Activated CD8-positive, alpha-beta T cell treated with anti-CD3 and anti-CD28 coated beads, Interleukin-2, amount 10 ng/mL, durations not matched to agents 7 days and 5 days (primary cell): ENCODE data around the gene PNKD. TPM values are rescaled to one million over a fixed set of nuclear protein-coding genes. Genes with fewer than 3 reads are reported as not detected.

ENCODE experiments used
- ATAC-seq: fragments of 150-1000 bp; cut with Tn5 transposase; one replicate; pipeline ENCODE4 v1.10.0; 2021; ENCODE audit warnings: moderate library complexity
- CTCF ChIA-PET: fragments of 350-600 bp; sonication (Branson Sonifier 250); formaldehyde crosslinking; loops from one replicate; lab custom pipeline; 2021; ENCODE audit warnings: antibody characterized with exemption; lab: Charles Lee
- POLR2A ChIA-PET: fragments of 350-600 bp; sonication (Branson Sonifier 250); formaldehyde crosslinking; loops from one replicate; lab custom pipeline; 2021; ENCODE audit warnings: antibody characterized with exemption; lab: Charles Lee
- DNase-seq: peaks from one replicate; pipeline ENCODE4 v3.0.0-alpha.2; 2020
- H3K27ac Mint-ChIP-seq: one replicate; pipeline ENCODE4 v1.8.0; 2021; ENCODE audit warnings: mild to moderate bottlenecking, mixed read lengths
- H3K27me3 Mint-ChIP-seq: one replicate; pipeline ENCODE4 v1.8.0; 2021; ENCODE audit warnings: low read depth, mixed read lengths
- H3K36me3 Mint-ChIP-seq: one replicate; pipeline ENCODE4 v1.8.0; 2021; ENCODE audit warnings: low read depth, mixed read lengths
- H3K4me1 Mint-ChIP-seq: one replicate; pipeline ENCODE4 v1.8.0; 2021; ENCODE audit warnings: low read depth, mixed read lengths
- H3K4me3 Mint-ChIP-seq: one replicate; pipeline ENCODE4 v1.8.0; 2021; ENCODE audit warnings: mild to moderate bottlenecking, mixed read lengths
- H3K9me3 Mint-ChIP-seq: one replicate; pipeline ENCODE4 v1.8.0; 2022; ENCODE audit warnings: mixed read lengths; ENCODE audit not compliant: insufficient read depth
- total RNA-seq, 2 experiments: library from RNA; stranded (reverse); gene quantifications; one replicate each; pipeline ENCODE4 v1.2.3, GENCODE V29; 2021

Gene PNKD
- total RNA-seq, 2 experiments from 2014 or later: 36.7 to 37.6 TPM

GRCh38 chr2:218273908-218274249, 3.6 kb downstream of the PNKD start:
- Mint-ChIP-seq H3K27ac (no peak overlapping the region), H3K4me1 (peaks cover 32% of the 10 kb centered on the region), H3K4me3 (no peak overlapping the region), H3K36me3 (peaks cover 49% of the 10 kb centered on the region), H3K27me3 (no peaks in the 10 kb centered on the region), H3K9me3 (no peaks in the 10 kb centered on the region)
- CTCF ChIA-PET: interaction anchor here (0.9 to 7.5 kb wide), 8 partner anchors 11 to 128 kb away, joined by 3 to 158 read pairs (median 4); no protein-coding TSS in a partner anchor
- no peak for DNase-seq
- POLR2A ChIA-PET: interaction anchor here (0.5 to 2.8 kb wide), 3 partner anchors 13 to 20 kb away, joined by 3 to 23 read pairs (median 10); no protein-coding TSS in a partner anchor
- no peak for ATAC-seq

GRCh38 chr2:218274586-218274985, 4.3 kb downstream of the PNKD start:
- CTCF ChIA-PET: interaction anchor here (0.9 to 7.5 kb wide), 8 partner anchors 10 to 122 kb away, joined by 3 to 158 read pairs (median 4); no protein-coding TSS in a partner anchor
- no peaks in the 10 kb centered on the region for H3K27me3 Mint-ChIP-seq
- no peak for ATAC-seq
- no peak for DNase-seq
- POLR2A ChIA-PET: interaction anchor here (0.5 to 2.0 kb wide), 3 partner anchors 12 to 123 kb away, joined by 3 to 10 read pairs (median 3); no protein-coding TSS in a partner anchor
- no peak overlapping the region for H3K27ac Mint-ChIP-seq
- peaks cover 27% of the 10 kb centered on the region for H3K4me1 Mint-ChIP-seq
- no peak overlapping the region for H3K4me3 Mint-ChIP-seq
- no peaks in the 10 kb centered on the region for H3K9me3 Mint-ChIP-seq
- peaks cover 47% of the 10 kb centered on the region for H3K36me3 Mint-ChIP-seq

- ChIA-PET CTCF (interaction anchor here (0.6 to 7.5 kb wide), 8 partner anchors 9 to 121 kb away, joined by 3 to 158 read pairs (median 4); partner anchors contain the start of gene CATIP), POLR2A (interaction anchor here (0.5 to 2.0 kb wide), 4 partner anchors 10 to 1116 kb away, joined by 3 to 10 read pairs (median 4); no protein-coding TSS in a partner anchor)
- H3K27me3 Mint-ChIP-seq: no peaks in the 10 kb centered on the region
- peaks cover 56% of the 10 kb centered on the region for H3K36me3 Mint-ChIP-seq
- H3K4me3 Mint-ChIP-seq: no peak overlapping the region
- no peaks in the 10 kb centered on the region for H3K9me3 Mint-ChIP-seq
- DNase-seq: no peak
- no peak for ATAC-seq
- H3K4me1 Mint-ChIP-seq: peaks cover 27% of the 10 kb centered on the region
- no peak overlapping the region for H3K27ac Mint-ChIP-seq
These were observed 5.2 kb downstream of the PNKD start for GRCh38 chr2:218275371-218276072.

GRCh38 chr2:218276986-218277755, 6.9 kb downstream of the PNKD start:
- Mint-ChIP-seq H3K9me3 (no peaks in the 10 kb centered on the region), H3K27me3 (no peaks in the 10 kb centered on the region), H3K4me3 (no peak overlapping the region), H3K4me1 (peaks cover 13% of the 10 kb centered on the region), H3K27ac (peak overlapping the region; percentile 18), H3K36me3 (peaks cover 57% of the 10 kb centered on the region)
- ChIA-PET POLR2A (interaction anchor here (1.7 kb wide), 1 partner anchor 8 kb away, joined by 4 read pairs; no protein-coding TSS in a partner anchor), CTCF (interaction anchor here (0.8 to 7.5 kb wide), 2 partner anchors 8 to 15 kb away, joined by 5 to 158 read pairs; partner anchors contain the start of gene TMBIM1)
- DNase-seq: no peak
- no peak for ATAC-seq

- DNase-seq (no peak), ATAC-seq (no peak)
- no peaks in the 10 kb centered on the region for H3K27me3 Mint-ChIP-seq
- peak overlapping the region; percentile 18 for H3K27ac Mint-ChIP-seq
- ChIA-PET POLR2A (no interaction called here), CTCF (no interaction called here)
- H3K4me1 Mint-ChIP-seq: peaks cover 6% of the 10 kb centered on the region
- peaks cover 55% of the 10 kb centered on the region for H3K36me3 Mint-ChIP-seq
- H3K4me3 Mint-ChIP-seq: no peak overlapping the region
- H3K9me3 Mint-ChIP-seq: no peaks in the 10 kb centered on the region
These were observed 7.6 kb downstream of the PNKD start for GRCh38 chr2:218277921-218278320.

- Mint-ChIP-seq H3K4me3 (no peak overlapping the region), H3K36me3 (peaks cover 53% of the 10 kb centered on the region), H3K4me1 (peaks cover 8% of the 10 kb centered on the region), H3K9me3 (no peaks in the 10 kb centered on the region), H3K27me3 (no peaks in the 10 kb centered on the region), H3K27ac (no peak overlapping the region)
- ChIA-PET POLR2A (no interaction called here), CTCF (no interaction called here)
- no peak for ATAC-seq
- no peak for DNase-seq
These were observed 8.4 kb downstream of the PNKD start for GRCh38 chr2:218278531-218279360.

- no peaks in the 10 kb centered on the region for H3K27me3 Mint-ChIP-seq
These were observed 10.0 kb downstream of the PNKD start for GRCh38 chr2:218280260-218280870.

GRCh38 chr2:218281449-218281848, 11.1 kb downstream of the PNKD start:
- no peaks in the 10 kb centered on the region for H3K27me3 Mint-ChIP-seq
- CTCF ChIA-PET: interaction anchor here (1.3 to 7.0 kb wide), 2 partner anchors 8 to 10 kb away, joined by 3 to 158 read pairs; partner anchors contain the start of genes AAMP and PNKD

More at GRCh38 chr2:218280260-218280870, 10.0 kb downstream of the PNKD start:
- CTCF ChIA-PET: interaction anchor here (1.3 kb wide), 1 partner anchor 11 kb away, joined by 3 read pairs; no protein-coding TSS in a partner anchor
- Mint-ChIP-seq H3K27ac (peak overlapping the region; percentile 60), H3K4me1 (peaks cover 22% of the 10 kb centered on the region), H3K9me3 (no peaks in the 10 kb centered on the region), H3K36me3 (peaks cover 44% of the 10 kb centered on the region), H3K4me3 (no peak overlapping the region)
- POLR2A ChIA-PET: no interaction called here
- no peak for ATAC-seq
- DNase-seq: no peak

GRCh38 chr2:218282173-218282991, 12.1 kb downstream of the PNKD start:
- ATAC-seq (no peak), DNase-seq (no peak)
- peak overlapping the region; percentile 43 for H3K27ac Mint-ChIP-seq
- peaks cover 42% of the 10 kb centered on the region for H3K4me1 Mint-ChIP-seq
- ChIA-PET CTCF (interaction anchor here (7.0 kb wide), 1 partner anchor 9 kb away, joined by 158 read pairs; the partner anchor contains the start of genes AAMP and PNKD), POLR2A (interaction anchor here (1.0 to 1.4 kb wide), 2 partner anchors 10 to 12 kb away, joined by 3 read pairs; partner anchors contain the start of genes AAMP and PNKD)
- H3K27me3 Mint-ChIP-seq: no peaks in the 10 kb centered on the region
- no peaks in the 10 kb centered on the region for H3K9me3 Mint-ChIP-seq
- H3K4me3 Mint-ChIP-seq: no peak overlapping the region
- H3K36me3 Mint-ChIP-seq: peaks cover 31% of the 10 kb centered on the region

More at GRCh38 chr2:218281449-218281848, 11.1 kb downstream of the PNKD start:
- no peak for DNase-seq
- Mint-ChIP-seq H3K4me3 (no peak overlapping the region), H3K36me3 (peaks cover 38% of the 10 kb centered on the region), H3K27ac (peak overlapping the region; percentile 72), H3K4me1 (peaks cover 33% of the 10 kb centered on the region), H3K9me3 (no peaks in the 10 kb centered on the region)
- ATAC-seq: no peak
- POLR2A ChIA-PET: interaction anchor here (1.4 kb wide), 1 partner anchor 9 kb away, joined by 3 read pairs; no protein-coding TSS in a partner anchor
